ENCODE data around the gene GPR42.
"Not testable (repeated sequence)": the region's sequence is repeated elsewhere in the genome, so short reads cannot be mapped to it uniquely, and the experiment has no call there.

Gene GPR42

GRCh38 chr19:35354898-35355297 is 16.0 kb upstream of the GPR42 start:
- H3K36me3 ChIP-seq (ENCODE audit: control insufficient read depth, insufficient read depth, low read length) = no peaks in the 10 kb centered on the region
- H3K27ac ChIP-seq (ENCODE audit: low read depth, low read length, severe bottlenecking) = no peak overlapping the region
- H3K4me3 ChIP-seq (ENCODE audit: extremely low read depth, insufficient read depth, low read length, poor library complexity, severe bottlenecking) = no peak overlapping the region
- whole genome bisulfite sequencing, 2 experiments (ENCODE audit: insufficient coverage in 2 of 2) = 93 to 96% methylated on average over 7 to 8 of the region's 8 CpGs
- no peaks in the 10 kb centered on the region for H3K9me3 ChIP-seq (ENCODE audit: control insufficient read depth, low read length)
- no peaks in the 10 kb centered on the region for H3K4me1 ChIP-seq (ENCODE audit: control insufficient read depth, insufficient read depth, low read length, poor library complexity, severe bottlenecking)

GRCh38 chr19:35355791-35356460 is 14.9 kb upstream of the GPR42 start:
- Histone ChIP-seq H3K4me3 (ENCODE audit: extremely low read depth, insufficient read depth, low read length, poor library complexity, severe bottlenecking) (no peak overlapping the region), H3K27ac (ENCODE audit: low read depth, low read length, severe bottlenecking) (no peak overlapping the region), H3K9me3 (ENCODE audit: control insufficient read depth, low read length) (no peaks in the 10 kb centered on the region), H3K36me3 (ENCODE audit: control insufficient read depth, insufficient read depth, low read length) (no peaks in the 10 kb centered on the region), H3K4me1 (ENCODE audit: control insufficient read depth, insufficient read depth, low read length, poor library complexity, severe bottlenecking) (no peaks in the 10 kb centered on the region)
- WGBS, 2 experiments (ENCODE audit: insufficient coverage in 2 of 2) = 78 to 94% methylated on average over 3 to 4 of the region's 6 CpGs

GRCh38 chr19:35357867-35358573 is 12.8 kb upstream of the GPR42 start, which contains the start of gene FFAR3:
Gene FFAR3 (plus strand): TSS chr19:35358460. CDS start chr19:35358891, 431 bp downstream.
- WGBS, 2 experiments (ENCODE audit: insufficient coverage in 2 of 2) = 81 to 91% methylated on average over 6 to 8 of the region's 18 CpGs
- Histone ChIP-seq H3K9me3 (ENCODE audit: control insufficient read depth, low read length) (no peaks in the 10 kb centered on the region), H3K4me3 (ENCODE audit: extremely low read depth, insufficient read depth, low read length, poor library complexity, severe bottlenecking) (no peak within 1 kb of the TSS), H3K27ac (ENCODE audit: low read depth, low read length, severe bottlenecking) (no peak within 1 kb of the TSS), H3K36me3 (ENCODE audit: control insufficient read depth, insufficient read depth, low read length) (no peaks in the 10 kb centered on the region), H3K4me1 (ENCODE audit: control insufficient read depth, insufficient read depth, low read length, poor library complexity, severe bottlenecking) (no peaks in the 10 kb centered on the region)

- H3K4me1 ChIP-seq (ENCODE audit: control insufficient read depth, insufficient read depth, low read length, poor library complexity, severe bottlenecking); H3K4me3 ChIP-seq (ENCODE audit: extremely low read depth, insufficient read depth, low read length, poor library complexity, severe bottlenecking); H3K36me3 ChIP-seq (ENCODE audit: control insufficient read depth, insufficient read depth, low read length); H3K27ac ChIP-seq (ENCODE audit: low read depth, low read length, severe bottlenecking); H3K9me3 ChIP-seq (ENCODE audit: control insufficient read depth, low read length): not testable (repeated sequence)
- 70% methylated on average over 2 of the region's 16 CpGs; no CpG with 5 or more reads in 1 of the 2 experiments for whole genome bisulfite sequencing, 2 experiments (ENCODE audit: insufficient coverage in 2 of 2)
These were observed 12.0 kb upstream of the GPR42 start for GRCh38 chr19:35358834-35359233.

GRCh38 chr19:35359395-35359794 is 11.5 kb upstream of the GPR42 start:
- not testable (repeated sequence) for H3K36me3 ChIP-seq (ENCODE audit: control insufficient read depth, insufficient read depth, low read length); H3K27ac ChIP-seq (ENCODE audit: low read depth, low read length, severe bottlenecking); H3K9me3 ChIP-seq (ENCODE audit: control insufficient read depth, low read length); H3K4me1 ChIP-seq (ENCODE audit: control insufficient read depth, insufficient read depth, low read length, poor library complexity, severe bottlenecking); H3K4me3 ChIP-seq (ENCODE audit: extremely low read depth, insufficient read depth, low read length, poor library complexity, severe bottlenecking)
- WGBS, 2 experiments (ENCODE audit: insufficient coverage in 2 of 2) = 91% methylated on average over 7 to 11 of the region's 21 CpGs

GRCh38 chr19:35360081-35360480 is 10.8 kb upstream of the GPR42 start:
- H3K27ac ChIP-seq (ENCODE audit: low read depth, low read length, severe bottlenecking); H3K36me3 ChIP-seq (ENCODE audit: control insufficient read depth, insufficient read depth, low read length); H3K4me3 ChIP-seq (ENCODE audit: extremely low read depth, insufficient read depth, low read length, poor library complexity, severe bottlenecking); H3K4me1 ChIP-seq (ENCODE audit: control insufficient read depth, insufficient read depth, low read length, poor library complexity, severe bottlenecking); H3K9me3 ChIP-seq (ENCODE audit: control insufficient read depth, low read length): not testable (repeated sequence)
- no CpG with 5 or more reads among the region's 5 CpGs for WGBS, 2 experiments (ENCODE audit: insufficient coverage in 2 of 2)

GRCh38 chr19:35360880-35361420 is 9.9 kb upstream of the GPR42 start:
- 71 to 79% methylated on average over 1 to 2 of the region's 5 CpGs for WGBS, 2 experiments (ENCODE audit: insufficient coverage in 2 of 2)
- Histone ChIP-seq H3K27ac (ENCODE audit: low read depth, low read length, severe bottlenecking) (no peak overlapping the region), H3K36me3 (ENCODE audit: control insufficient read depth, insufficient read depth, low read length) (no peaks in the 10 kb centered on the region), H3K4me1 (ENCODE audit: control insufficient read depth, insufficient read depth, low read length, poor library complexity, severe bottlenecking) (no peaks in the 10 kb centered on the region), H3K4me3 (ENCODE audit: extremely low read depth, insufficient read depth, low read length, poor library complexity, severe bottlenecking) (no peak overlapping the region), H3K9me3 (ENCODE audit: control insufficient read depth, low read length) (no peaks in the 10 kb centered on the region)

GRCh38 chr19:35362261-35363000 is 8.4 kb upstream of the GPR42 start:
- Histone ChIP-seq H3K36me3 (ENCODE audit: control insufficient read depth, insufficient read depth, low read length) (no peaks in the 10 kb centered on the region), H3K4me3 (ENCODE audit: extremely low read depth, insufficient read depth, low read length, poor library complexity, severe bottlenecking) (no peak overlapping the region), H3K27ac (ENCODE audit: low read depth, low read length, severe bottlenecking) (no peak overlapping the region), H3K4me1 (ENCODE audit: control insufficient read depth, insufficient read depth, low read length, poor library complexity, severe bottlenecking) (no peaks in the 10 kb centered on the region), H3K9me3 (ENCODE audit: control insufficient read depth, low read length) (no peaks in the 10 kb centered on the region)
- 100% methylated on average over 1 to 2 of the region's 14 CpGs for WGBS, 2 experiments (ENCODE audit: insufficient coverage in 2 of 2)

GRCh38 chr19:35363001-35363590 is 7.8 kb upstream of the GPR42 start:
- H3K27ac ChIP-seq (ENCODE audit: low read depth, low read length, severe bottlenecking) = no peak overlapping the region
- no peaks in the 10 kb centered on the region for H3K9me3 ChIP-seq (ENCODE audit: control insufficient read depth, low read length)
- WGBS, 2 experiments (ENCODE audit: insufficient coverage in 2 of 2) = 87 to 100% methylated on average over 1 to 5 of the region's 11 CpGs
- H3K4me1 ChIP-seq (ENCODE audit: control insufficient read depth, insufficient read depth, low read length, poor library complexity, severe bottlenecking) = no peaks in the 10 kb centered on the region
- H3K4me3 ChIP-seq (ENCODE audit: extremely low read depth, insufficient read depth, low read length, poor library complexity, severe bottlenecking) = no peak overlapping the region
- no peaks in the 10 kb centered on the region for H3K36me3 ChIP-seq (ENCODE audit: control insufficient read depth, insufficient read depth, low read length)

- 76 to 80% methylated on average over 1 to 10 of the region's 19 CpGs for WGBS, 2 experiments (ENCODE audit: insufficient coverage in 2 of 2)
- Histone ChIP-seq H3K36me3 (ENCODE audit: control insufficient read depth, insufficient read depth, low read length) (no peaks in the 10 kb centered on the region), H3K4me3 (ENCODE audit: extremely low read depth, insufficient read depth, low read length, poor library complexity, severe bottlenecking) (no peak overlapping the region), H3K4me1 (ENCODE audit: control insufficient read depth, insufficient read depth, low read length, poor library complexity, severe bottlenecking) (no peaks in the 10 kb centered on the region), H3K9me3 (ENCODE audit: control insufficient read depth, low read length) (no peaks in the 10 kb centered on the region), H3K27ac (ENCODE audit: low read depth, low read length, severe bottlenecking) (no peak overlapping the region)
These were observed 7.0 kb upstream of the GPR42 start for GRCh38 chr19:35363711-35364425.

All from mesodermal cell (in vitro differentiated cells).